Measurements from ENCODE around the gene ZNF205.
"Not testable (repeated sequence)": the region's sequence is repeated elsewhere in the genome, so short reads cannot be mapped to it uniquely, and the experiment has no call there.

Gene ZNF205

DNA sequence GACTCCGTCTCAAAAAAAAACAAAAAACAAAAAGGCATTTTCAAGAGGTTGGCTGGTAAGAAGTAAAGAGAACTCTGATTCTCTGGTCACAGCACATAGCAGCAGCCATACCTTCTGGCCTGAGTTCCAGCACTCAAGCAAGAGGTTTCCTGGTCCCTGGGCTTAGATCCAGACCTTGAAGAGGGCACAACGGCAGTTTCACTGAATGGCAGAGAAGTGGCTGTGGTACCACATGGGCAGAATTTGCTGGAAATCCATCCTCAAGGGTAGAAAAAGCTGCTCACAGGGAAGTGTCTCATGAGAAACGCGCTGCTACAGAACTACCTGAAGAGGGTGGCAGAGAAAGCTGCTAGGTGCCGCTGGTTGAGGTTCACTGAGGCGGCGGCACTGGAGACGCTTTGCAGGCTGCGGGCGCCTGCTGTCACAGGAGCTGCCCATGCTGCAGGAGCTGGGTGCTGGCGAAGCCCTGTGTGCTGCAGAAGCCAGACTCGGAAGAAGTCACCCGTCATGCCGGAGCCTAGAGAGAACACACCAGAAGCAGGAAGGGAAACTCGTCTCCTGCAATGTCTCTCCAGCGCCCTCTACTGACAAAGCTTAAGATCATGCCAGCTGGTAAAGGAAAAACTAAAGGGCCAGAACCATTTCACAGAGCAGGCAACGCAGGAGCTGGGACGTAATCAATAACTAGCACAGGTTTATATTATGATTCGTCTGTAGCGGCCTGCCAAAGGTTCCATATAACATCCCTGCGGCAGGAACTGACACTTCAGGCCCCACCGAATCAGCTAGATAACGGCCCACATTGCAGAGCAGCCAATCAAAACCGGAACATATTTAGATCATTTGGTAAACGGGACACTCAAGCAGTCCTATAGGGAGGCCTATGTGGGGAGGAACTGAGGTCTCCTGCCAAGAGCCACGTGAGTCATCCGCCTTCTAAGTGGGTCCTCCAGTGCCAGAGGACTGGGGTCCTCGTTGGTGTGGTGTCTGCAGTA is 17.0 kb downstream of the ZNF205 start:
- DNase-seq (ENCODE audit: insufficient read length) (peak; percentile 30), FAIRE-seq (peak; percentile 58)
- TF ChIP-seq POLR2AphosphoS5 (IDR thresholded peaks at IDR 0.05; ENCODE audit: low read depth, low read length), result peak; percentile 32; the same call in 1 of the 2 replicates
- TF ChIP-seq TAF1 (IDR thresholded peaks at IDR 0.05; ENCODE audit: borderline replicate concordance, low read depth, low read length), result no peak
- TF ChIP-seq POLR2A (IDR thresholded peaks at IDR 0.05; ENCODE audit: low read depth, low read length), result peak; percentile 60; the same call in 1 of the 2 replicates

DNA sequence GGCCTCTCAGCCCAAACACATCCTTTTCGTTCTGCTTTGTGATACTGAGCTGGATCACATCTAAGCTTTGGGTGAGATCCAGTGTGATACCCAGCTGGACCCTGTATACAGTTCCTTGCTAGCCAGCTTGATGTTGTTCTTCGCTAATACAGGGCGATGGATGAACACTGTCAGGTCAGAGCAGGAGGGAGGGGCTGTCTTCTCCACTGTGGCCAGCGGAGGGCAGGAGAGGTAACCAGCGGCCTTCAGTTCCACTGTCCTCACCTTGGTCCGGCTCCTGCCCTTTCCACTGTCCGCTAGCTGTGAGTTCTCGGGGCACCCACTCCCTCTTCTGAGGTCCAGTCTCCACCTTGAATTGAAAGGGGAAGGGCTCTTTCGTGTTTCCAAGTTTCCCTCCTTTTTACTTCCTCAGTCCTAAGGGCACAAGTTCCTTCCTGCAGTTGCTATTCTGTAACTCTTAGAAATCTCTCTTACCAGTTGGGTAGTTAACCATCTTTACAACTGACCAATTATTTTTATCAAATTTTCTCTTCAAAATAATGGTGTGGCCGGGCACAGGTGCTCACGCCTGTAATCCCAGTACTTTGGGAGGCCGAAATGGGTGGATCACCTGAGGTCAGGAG is 19.5 kb downstream of the ZNF205 start:
- DNase-seq (ENCODE audit: insufficient read length) (peak; percentile 7), FAIRE-seq (no peak)
- TF ChIP-seq POLR2A (IDR thresholded peaks at IDR 0.05; ENCODE audit: low read depth, low read length), result no peak; the same call in 1 of the 2 replicates

DNA sequence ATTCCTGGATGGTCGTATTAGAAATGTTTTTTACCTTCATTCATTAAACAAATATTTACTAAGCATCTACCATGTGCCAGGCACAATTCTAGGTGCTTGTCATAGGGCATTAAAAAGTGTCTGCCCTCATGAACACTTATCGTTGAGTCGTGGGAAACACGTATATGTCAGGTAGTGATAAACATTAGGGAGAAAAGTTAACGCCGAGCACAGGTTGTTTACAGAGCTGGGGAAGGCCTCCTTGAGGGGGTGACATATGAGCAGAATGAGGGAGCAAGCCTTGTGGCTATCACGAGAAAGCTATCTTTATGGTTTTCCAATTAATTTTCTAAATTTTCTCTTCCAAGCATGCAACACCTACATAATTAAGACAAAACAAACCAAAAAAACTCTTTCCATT is 21.5 kb downstream of the ZNF205 start:
- TF ChIP-seq TAF1 (IDR thresholded peaks at IDR 0.05; ENCODE audit: borderline replicate concordance, low read depth, low read length) (no peak), POLR2AphosphoS5 (IDR thresholded peaks at IDR 0.05; ENCODE audit: low read depth, low read length) (no peak), POLR2A (IDR thresholded peaks at IDR 0.05; ENCODE audit: low read depth, low read length) (no peak)
- FAIRE-seq, result no peak
- DNase-seq (ENCODE audit: insufficient read length), result no peak

DNA sequence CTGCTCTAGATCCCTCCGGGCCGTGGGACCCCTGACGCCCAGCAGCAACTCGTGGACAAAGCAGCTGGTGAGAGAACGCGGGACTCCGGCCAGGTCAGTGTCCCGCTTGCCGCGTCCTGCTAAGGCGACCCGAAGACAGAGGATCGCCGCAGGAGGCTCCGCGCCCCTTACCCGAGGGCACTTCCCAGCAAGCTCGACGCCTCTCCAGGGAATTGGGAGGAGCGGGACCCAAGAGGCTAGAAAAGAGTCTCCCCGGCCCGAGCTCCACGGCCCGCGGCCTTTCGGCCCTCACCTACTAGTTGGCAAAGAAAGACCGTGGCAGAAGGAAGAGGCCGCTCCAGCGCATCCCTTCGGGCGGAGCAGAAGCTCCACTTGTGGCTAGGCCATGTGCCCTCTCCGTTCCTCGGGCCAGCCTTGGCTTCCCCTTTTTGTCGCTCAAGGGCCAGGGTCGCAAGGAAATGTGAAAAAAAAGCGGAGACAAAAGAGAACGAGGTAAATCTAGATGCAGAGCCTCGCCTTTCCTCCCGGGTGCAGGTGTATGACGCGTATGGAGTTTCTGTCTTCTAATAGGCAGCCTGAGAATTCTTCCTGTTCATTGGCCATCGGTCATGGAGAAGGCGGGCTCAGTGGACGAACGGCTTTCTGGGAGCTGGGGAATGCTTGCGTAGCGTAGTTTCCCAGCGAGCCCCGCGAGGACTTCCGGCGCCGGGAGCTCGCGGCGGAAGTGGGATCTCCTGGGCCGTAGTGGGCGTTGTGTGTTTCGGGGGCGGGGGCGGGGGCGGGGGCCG is 22.1 kb downstream of the ZNF205 start, which contains the start of gene ZNF213:
TSS of gene ZNF213 (plus strand) at position 692 of the 788 bp plus-strand sequence. CDS start 2,252 bp downstream, outside the sequence.
- TF ChIP-seq POLR2A (IDR thresholded peaks at IDR 0.05; ENCODE audit: low read depth, low read length) (peak; percentile 79; the same call in 1 of the 2 replicates), POLR2AphosphoS5 (IDR thresholded peaks at IDR 0.05; ENCODE audit: low read depth, low read length) (peak; percentile 79), TAF1 (IDR thresholded peaks at IDR 0.05; ENCODE audit: borderline replicate concordance, low read depth, low read length) (0 out of 2 replicates have a peak, but pooled peaks have one; percentile 53)
- peak; percentile 88 for FAIRE-seq
- peak; percentile 92 for DNase-seq (ENCODE audit: insufficient read length)

DNA sequence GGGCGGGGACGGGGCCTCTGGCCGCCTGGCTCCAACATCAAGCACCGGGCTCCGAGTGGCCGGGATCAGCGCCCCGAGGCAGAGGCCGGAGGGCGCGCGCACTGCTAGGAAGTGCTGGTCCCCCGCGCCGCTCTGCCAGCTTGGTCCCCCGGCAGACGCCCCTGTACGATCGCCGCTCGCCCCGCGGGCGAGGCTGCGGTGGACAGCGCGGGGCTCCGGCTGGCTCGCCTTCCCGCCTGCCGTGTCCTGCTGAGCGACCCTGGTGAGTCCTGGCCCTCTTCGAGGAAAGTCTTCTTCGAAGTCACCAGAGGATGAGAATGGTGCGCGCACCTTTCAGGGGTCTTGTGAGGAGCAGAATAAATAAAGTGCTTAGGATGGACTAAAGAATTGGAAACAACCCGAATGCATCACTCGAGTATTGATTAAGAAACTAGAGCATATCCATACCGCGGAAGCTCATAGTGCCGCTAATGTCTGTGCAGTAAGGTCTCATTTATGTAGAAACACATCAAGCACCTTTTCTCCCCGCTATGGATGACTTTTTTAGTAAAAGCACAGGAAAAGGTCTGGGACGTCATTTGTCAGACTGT is 22.8 kb downstream of the ZNF205 start:
- DNase-seq (ENCODE audit: insufficient read length) (no peak), FAIRE-seq (no peak)
- peak; percentile 6; the same call in 1 of the 2 replicates for TF ChIP-seq POLR2AphosphoS5 (IDR thresholded peaks at IDR 0.05; ENCODE audit: low read depth, low read length)
- peak; percentile 51; the same call in 1 of the 2 replicates for TF ChIP-seq POLR2A (IDR thresholded peaks at IDR 0.05; ENCODE audit: low read depth, low read length)
- no peak for TF ChIP-seq TAF1 (IDR thresholded peaks at IDR 0.05; ENCODE audit: borderline replicate concordance, low read depth, low read length)

DNA sequence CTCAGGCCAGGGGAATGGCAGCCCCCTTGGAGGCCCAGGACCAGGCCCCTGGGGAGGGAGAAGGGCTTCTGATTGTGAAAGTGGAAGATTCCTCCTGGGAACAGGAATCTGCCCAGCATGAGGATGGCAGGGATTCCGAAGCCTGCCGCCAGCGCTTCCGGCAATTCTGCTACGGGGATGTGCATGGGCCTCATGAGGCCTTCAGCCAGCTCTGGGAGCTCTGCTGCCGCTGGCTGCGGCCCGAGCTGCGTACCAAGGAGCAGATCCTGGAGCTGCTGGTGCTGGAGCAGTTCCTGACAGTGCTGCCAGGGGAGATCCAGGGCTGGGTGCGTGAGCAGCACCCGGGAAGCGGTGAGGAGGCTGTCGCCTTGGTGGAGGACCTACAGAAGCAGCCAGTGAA is 24.9 kb downstream of the ZNF205 start:
- TF ChIP-seq TAF1 (IDR thresholded peaks at IDR 0.05; ENCODE audit: borderline replicate concordance, low read depth, low read length), result no peak
- TF ChIP-seq POLR2AphosphoS5 (IDR thresholded peaks at IDR 0.05; ENCODE audit: low read depth, low read length), result no peak
- TF ChIP-seq POLR2A (IDR thresholded peaks at IDR 0.05; ENCODE audit: low read depth, low read length), result no peak
- DNase-seq (ENCODE audit: insufficient read length) (no peak), FAIRE-seq (no peak)

DNA sequence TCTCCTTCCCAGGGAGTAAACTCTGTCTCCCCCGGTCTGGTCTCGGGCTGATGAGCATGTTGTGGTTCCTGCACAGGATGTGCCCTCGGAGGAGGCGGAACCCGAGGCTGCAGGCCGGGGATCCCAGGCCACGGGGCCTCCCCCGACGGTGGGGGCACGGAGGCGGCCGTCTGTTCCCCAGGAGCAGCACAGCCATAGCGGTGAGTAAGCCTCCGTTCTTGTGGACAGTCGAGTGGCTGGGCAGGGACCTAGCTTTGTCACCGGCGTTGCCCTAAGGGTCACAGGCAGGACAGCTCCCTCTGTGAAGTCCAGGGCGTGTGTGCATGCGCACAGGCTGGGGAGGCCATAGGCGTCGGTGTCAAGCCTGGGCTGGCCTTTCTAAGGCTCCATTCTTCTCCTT is 26.0 kb downstream of the ZNF205 start:
- no peak for FAIRE-seq
- no peak for TF ChIP-seq POLR2A (IDR thresholded peaks at IDR 0.05; ENCODE audit: low read depth, low read length)
- no peak for TF ChIP-seq TAF1 (IDR thresholded peaks at IDR 0.05; ENCODE audit: borderline replicate concordance, low read depth, low read length)
- DNase-seq (ENCODE audit: insufficient read length), result no peak

DNA sequence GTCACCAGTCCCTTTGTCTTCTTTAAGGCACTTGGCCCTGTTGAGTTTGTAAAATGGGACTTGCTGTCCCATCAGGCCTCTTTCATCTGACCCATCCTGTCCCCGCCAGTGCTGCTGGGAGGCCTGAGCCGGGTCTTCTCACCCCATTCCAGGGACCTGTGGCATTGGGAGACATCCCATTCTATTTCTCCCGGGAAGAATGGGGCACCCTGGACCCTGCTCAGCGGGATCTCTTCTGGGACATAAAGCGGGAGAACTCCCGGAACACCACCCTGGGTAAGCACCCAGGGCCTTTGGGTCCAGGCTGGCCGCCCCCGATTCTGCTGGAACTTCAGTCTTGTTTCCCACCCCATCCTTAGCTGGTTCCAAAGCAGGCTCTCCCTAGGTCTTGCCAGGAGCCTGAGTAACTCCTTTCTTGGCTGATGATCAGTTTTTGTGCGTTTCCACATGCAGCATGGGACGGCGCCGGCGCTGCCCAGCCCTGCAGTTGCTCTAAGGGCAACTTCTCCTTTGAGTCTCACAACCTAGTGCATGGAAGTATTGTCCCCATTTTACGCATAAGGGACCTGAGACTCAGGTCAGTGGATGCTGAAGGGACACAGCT is 26.5 kb downstream of the ZNF205 start:
- FAIRE-seq (no peak), DNase-seq (ENCODE audit: insufficient read length) (peak; percentile 5)
- no peak for TF ChIP-seq POLR2A (IDR thresholded peaks at IDR 0.05; ENCODE audit: low read depth, low read length)
- no peak for TF ChIP-seq TAF1 (IDR thresholded peaks at IDR 0.05; ENCODE audit: borderline replicate concordance, low read depth, low read length)
- no peak for TF ChIP-seq POLR2AphosphoS5 (IDR thresholded peaks at IDR 0.05; ENCODE audit: low read depth, low read length)

DNA sequence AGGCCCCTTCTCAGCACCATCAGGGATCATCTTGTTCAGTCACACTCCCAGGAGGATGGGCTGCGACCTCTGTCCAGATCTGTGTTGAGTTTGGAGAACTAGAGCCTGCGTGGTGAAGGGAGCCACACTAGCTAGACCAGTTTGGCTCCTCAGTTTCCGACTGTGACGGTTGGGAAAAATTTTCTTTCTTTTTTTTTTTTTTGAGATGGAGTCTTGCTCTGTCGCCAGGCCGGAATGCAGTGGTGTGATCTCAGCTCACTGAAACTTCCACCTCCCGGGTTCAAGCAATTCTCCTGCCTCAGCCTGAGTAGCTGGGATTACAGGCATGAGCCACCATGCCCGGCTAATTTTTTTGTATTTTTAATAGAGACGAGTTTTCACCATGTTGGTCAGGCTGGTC is 27.2 kb downstream of the ZNF205 start:
- not testable (repeated sequence) for DNase-seq (ENCODE audit: insufficient read length)

DNA sequence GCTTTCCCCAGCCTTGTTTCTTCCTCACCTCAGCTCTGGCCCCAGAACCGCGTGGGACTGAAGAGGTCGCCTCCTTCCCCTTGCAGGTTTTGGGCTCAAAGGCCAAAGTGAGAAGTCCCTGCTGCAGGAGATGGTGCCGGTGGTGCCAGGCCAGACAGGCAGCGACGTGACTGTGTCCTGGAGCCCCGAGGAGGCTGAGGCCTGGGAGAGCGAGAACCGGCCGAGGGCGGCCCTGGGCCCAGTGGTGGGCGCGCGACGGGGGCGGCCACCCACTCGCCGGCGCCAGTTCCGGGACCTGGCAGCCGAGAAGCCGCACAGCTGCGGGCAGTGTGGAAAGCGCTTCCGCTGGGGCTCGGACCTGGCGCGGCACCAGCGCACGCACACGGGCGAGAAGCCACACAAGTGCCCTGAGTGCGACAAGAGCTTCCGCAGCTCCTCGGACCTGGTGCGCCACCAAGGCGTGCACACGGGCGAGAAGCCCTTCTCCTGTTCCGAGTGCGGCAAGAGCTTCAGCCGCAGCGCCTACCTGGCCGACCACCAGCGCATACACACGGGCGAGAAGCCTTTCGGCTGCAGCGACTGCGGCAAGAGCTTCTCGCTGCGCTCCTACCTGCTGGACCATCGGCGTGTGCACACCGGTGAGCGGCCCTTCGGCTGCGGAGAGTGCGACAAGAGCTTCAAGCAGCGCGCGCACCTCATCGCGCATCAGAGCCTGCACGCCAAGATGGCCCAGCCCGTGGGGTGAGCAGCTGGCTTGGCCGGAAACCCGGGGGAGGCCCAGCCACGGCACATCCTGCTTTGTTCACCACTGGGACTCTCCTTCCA is 28.4 kb downstream of the ZNF205 start:
- TF ChIP-seq POLR2AphosphoS5 (IDR thresholded peaks at IDR 0.05; ENCODE audit: low read depth, low read length) (no peak), POLR2A (IDR thresholded peaks at IDR 0.05; ENCODE audit: low read depth, low read length) (no peak), TAF1 (IDR thresholded peaks at IDR 0.05; ENCODE audit: borderline replicate concordance, low read depth, low read length) (no peak)
- FAIRE-seq, result no peak
- peak; percentile 12 for DNase-seq (ENCODE audit: insufficient read length)

More for the DNA sequence above, 27.2 kb downstream of the ZNF205 start:
- not testable (repeated sequence) for FAIRE-seq

Data from GM12892 (cell line).